Mononuclear cell (primary cell): ENCODE results near the gene ZNF618. TPM values are rescaled to one million over a fixed set of nuclear protein-coding genes. Genes with fewer than 3 reads are reported as not detected.

Experiments
- H3K27me3 ChIP-seq: 2 replicates; pipeline ENCODE4 v1.6.0; 2011; ENCODE audit warnings: low read length, control low read depth; ENCODE audit not compliant: insufficient read depth
- H3K4me1 ChIP-seq: 2 replicates; pipeline ENCODE4 v1.5.1; 2011; ENCODE audit warnings: mild to moderate bottlenecking, low read length, control low read depth; ENCODE audit not compliant: insufficient read depth
- H3K4me3 ChIP-seq: 2 replicates; pipeline ENCODE4 v1.5.1; 2011; ENCODE audit warnings: mild to moderate bottlenecking, low read length, moderate library complexity
- H3K9me3 ChIP-seq: 2 replicates; pipeline ENCODE4 v1.5.1; 2011; ENCODE audit warnings: low read depth, mild to moderate bottlenecking, control low read depth, low read length
- total RNA-seq: library from RNA; depleted of rRNA; stranded (reverse); fragments of >200 nt; gene quantifications from one replicate; pipeline ENCODE4 v1.2.3, GENCODE V29; 2012

ZNF618 gene
- total RNA-seq, 1 donor, result 0.94 TPM

DNA sequence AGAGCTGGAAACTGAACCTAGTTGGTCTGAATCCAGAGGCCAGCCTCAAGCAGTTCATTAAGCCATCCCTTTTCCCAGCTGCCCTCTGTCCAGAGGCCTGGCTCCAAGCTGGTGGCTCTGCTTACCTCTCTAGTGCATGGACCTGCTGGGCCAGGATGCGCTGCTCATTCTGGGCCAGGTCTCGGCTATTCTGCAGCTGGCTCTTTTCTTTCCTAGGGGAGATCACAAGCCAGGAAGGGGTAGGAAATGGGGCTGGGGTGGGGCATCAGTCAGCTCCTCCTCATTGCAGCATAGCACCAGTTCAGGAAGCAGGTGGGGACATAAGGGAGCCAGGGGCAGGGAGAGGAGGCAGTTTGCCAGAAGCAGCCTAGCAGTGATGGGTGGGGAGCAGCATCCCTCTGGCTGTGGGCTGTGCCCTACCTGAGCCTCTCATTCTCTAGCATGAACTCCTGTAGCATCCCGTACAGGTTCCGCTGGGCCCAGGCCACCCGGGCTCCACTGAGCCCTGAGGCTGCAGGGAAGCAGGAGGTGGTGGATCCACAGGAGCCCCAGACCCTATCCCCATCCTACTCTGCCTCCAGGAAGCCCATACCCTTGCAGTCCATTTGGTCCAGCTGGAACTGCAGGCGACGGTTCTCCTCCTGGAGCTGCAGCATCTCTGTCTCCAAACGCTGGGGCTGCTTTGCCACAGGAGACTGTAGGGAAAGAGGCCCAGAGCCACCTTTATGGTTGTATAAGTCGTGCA is 217.8 kb downstream of the ZNF618 start:
- Histone ChIP-seq H3K9me3 (no peaks in the 10 kb centered on the region), H3K27me3 (peaks cover 8% of the 10 kb centered on the region)

GRCh38 chr9:114094971-114095370 is 218.9 kb downstream of the ZNF618 start:
- peaks cover 8% of the 10 kb centered on the region for H3K27me3 ChIP-seq
- no peak overlapping the region for H3K4me3 ChIP-seq
- H3K4me1 ChIP-seq, result peaks cover 6% of the 10 kb centered on the region
- H3K9me3 ChIP-seq, result no peaks in the 10 kb centered on the region

More for the DNA sequence above, 217.8 kb downstream of the ZNF618 start:
- Histone ChIP-seq H3K4me3 (no peak overlapping the region), H3K4me1 (peaks cover 6% of the 10 kb centered on the region)

DNA sequence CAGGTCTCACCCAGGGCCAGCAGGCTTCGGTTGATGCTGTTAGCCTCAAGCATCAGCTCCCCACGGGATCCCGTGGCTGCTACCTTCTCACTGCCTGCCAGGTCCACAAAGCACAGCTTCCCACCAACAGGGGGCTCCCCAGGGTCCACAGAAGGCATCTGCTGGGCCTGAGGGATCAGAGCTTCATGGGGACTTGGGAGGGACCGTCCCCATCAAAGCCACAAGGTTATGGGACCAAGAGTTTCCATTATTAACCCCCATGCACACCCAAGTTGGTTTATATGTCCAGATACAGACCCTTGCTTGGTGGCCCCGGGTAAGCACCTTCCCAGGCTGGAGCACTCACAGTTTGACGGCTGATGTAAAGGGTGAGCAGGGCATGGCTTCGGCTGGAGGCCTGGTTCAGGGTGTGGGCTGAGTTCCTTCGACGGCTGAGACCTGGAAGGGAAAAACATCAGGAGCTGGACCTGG is 220.0 kb downstream of the ZNF618 start:
- no peaks in the 10 kb centered on the region for H3K9me3 ChIP-seq
- H3K27me3 ChIP-seq, result peaks cover 8% of the 10 kb centered on the region
- H3K4me3 ChIP-seq, result no peak overlapping the region
- peaks cover 6% of the 10 kb centered on the region for H3K4me1 ChIP-seq

DNA sequence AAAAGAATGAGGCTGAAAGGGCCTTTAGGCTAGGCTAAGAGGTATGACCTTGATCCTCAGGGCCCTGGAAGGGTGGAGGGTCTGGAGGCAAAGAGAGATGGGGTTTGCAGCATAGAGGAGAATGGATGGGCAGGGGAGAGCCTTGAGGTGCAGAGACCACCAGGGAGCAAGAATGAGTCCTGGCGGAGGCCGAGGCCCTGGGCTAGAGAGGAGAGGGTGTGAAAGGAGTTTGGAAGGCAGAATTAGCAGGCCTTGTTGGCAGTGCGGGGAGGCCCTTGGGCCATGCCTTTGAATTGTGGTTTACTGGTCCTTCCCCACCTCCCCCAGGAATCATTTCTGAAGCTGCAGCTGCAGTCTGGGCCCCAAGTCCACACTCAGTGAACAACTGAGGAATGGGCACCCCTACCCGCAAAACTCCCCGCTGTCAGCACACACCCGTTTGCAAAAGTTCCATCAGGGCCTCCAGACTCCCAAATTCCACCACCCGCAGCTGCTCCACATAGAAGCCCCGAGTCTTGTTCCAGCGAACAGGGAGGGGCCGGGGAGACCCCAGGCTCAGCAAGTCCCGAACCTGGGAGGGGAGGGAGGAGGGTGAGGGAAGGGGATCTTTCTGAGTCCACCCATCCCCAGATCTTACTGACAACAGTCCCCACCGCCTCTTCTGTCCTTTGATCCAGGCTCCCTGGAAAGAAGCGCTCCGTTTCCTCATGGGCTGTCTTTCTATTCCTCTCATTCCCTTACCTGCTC is 220.9 kb downstream of the ZNF618 start:
- Histone ChIP-seq H3K9me3 (no peaks in the 10 kb centered on the region), H3K27me3 (peaks cover 8% of the 10 kb centered on the region), H3K4me3 (no peak overlapping the region), H3K4me1 (peaks cover 6% of the 10 kb centered on the region)

- Histone ChIP-seq H3K4me1 (peaks cover 6% of the 10 kb centered on the region), H3K4me3 (no peak overlapping the region), H3K27me3 (peaks cover 8% of the 10 kb centered on the region), H3K9me3 (no peaks in the 10 kb centered on the region)
These were observed 221.5 kb downstream of the ZNF618 start for GRCh38 chr9:114097613-114098020.

DNA sequence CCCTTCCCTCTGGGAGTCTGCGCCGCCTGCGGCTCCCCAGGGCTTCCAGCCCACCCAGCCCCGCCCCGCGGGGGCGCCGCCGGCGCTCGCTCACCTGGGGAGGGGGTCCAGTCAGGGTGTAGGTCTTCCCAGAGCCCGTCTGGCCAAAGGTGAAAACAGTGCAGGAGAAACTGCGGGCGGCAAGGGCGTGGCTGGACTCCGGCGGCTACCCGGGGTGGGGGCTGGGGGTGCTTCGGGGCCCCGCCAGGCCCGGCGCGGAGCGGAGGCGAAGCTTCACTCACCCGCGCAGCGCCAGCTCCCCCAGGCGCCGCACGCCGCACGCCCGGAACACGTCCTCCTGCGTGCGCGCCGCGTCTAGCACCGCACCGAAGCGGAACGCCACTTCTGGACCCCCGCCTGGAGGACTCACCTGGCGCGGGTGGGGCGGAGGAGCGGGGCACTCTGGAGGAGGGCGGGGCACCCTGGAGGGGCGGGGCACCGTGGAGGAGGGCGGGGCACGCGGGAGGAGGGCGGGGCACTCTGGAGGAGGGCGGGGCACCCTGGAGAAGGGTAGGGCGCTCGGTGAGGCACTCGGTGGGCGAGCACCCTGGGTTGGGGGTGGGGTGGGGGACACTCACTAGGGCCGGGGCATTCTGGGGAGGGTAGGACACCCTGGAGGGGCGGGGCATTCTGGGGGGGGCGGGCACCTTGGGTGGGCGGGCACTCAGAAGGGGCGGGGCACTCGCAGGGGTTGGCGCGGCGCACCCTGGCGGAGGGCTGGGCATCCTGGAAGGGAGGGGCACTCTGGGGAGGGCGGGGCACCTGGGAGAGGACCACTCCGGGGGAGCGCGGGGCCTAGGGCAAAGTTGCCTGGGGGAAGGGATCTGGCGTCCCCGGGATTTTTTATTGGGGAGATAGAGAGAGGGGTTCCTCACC is 222.2 kb downstream of the ZNF618 start:
- H3K4me1 ChIP-seq, result peaks cover 6% of the 10 kb centered on the region
- no peak overlapping the region for H3K4me3 ChIP-seq
- H3K27me3 ChIP-seq, result peaks cover 8% of the 10 kb centered on the region
- H3K9me3 ChIP-seq, result no peaks in the 10 kb centered on the region

- peaks cover 8% of the 10 kb centered on the region for H3K27me3 ChIP-seq
- H3K9me3 ChIP-seq, result no peaks in the 10 kb centered on the region
- H3K4me3 ChIP-seq, result no peak within 1 kb of the TSS
- peaks cover 6% of the 10 kb centered on the region for H3K4me1 ChIP-seq
These were observed 223.0 kb downstream of the ZNF618 start, which contains the start of gene KIF12 for GRCh38 chr9:114098936-114099668. Gene KIF12 (minus strand): TSS chr9:114099292. CDS start chr9:114099276, 16 bp downstream.

DNA sequence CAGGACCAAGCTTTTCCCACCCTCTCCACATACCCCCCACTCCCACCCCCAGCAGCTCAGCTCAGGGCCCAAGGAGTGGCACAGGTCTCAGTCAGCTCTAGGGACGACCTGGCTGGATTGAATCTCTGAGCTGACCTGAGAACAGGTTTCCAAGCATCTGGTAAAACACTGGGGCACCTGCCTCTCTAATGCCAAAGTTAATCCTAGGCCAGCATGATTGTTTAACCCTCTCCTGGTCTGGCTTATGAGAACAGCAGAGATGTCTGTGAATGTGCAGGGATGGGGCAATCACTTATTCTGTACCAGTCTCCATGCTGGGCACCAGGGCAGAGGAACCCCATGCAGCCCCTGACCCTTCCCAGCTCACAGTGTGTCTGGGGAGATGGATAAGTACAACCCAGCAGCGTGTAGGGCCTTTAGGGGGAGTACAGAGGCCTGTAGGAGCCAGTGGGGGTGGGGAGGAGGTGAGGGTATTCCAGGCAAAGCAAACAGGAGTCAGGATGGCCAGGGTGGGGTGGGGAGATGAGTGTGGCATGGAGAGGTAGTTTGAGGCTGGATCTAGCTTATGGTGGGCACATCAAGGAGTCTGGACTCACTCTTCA is 223.7 kb downstream of the ZNF618 start:
- Histone ChIP-seq H3K4me3 (no peak overlapping the region), H3K4me1 (peaks cover 6% of the 10 kb centered on the region), H3K9me3 (no peaks in the 10 kb centered on the region), H3K27me3 (peaks cover 8% of the 10 kb centered on the region)

GRCh38 chr9:114100536-114100935 is 224.4 kb downstream of the ZNF618 start:
- H3K4me1 ChIP-seq, result peaks cover 6% of the 10 kb centered on the region

DNA sequence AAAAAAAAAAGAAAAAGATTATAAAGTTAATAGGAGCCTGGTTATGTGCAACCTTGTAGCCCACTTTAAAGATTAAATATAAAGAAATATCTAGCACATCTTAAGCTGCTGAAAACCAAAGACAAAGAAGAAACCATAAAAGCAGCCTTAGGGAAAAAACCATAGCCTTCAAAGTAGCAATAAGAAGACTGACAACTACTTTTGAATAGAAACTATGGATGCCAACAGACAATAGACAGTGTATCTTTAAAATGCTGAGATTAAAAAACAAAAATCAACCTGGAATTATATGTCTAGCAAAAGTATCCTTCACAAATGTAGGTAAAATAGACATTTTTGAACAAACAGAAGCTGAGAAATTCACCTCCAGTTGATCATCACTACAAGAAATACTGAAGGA is 226.4 kb downstream of the ZNF618 start:
- Histone ChIP-seq H3K4me1 (peaks cover 6% of the 10 kb centered on the region), H3K9me3 (no peaks in the 10 kb centered on the region), H3K4me3 (no peak overlapping the region), H3K27me3 (peaks cover 11% of the 10 kb centered on the region)

More at GRCh38 chr9:114100536-114100935, 224.4 kb downstream of the ZNF618 start:
- H3K9me3 ChIP-seq, result no peaks in the 10 kb centered on the region
- H3K27me3 ChIP-seq, result peaks cover 13% of the 10 kb centered on the region
- H3K4me3 ChIP-seq, result no peak overlapping the region

DNA sequence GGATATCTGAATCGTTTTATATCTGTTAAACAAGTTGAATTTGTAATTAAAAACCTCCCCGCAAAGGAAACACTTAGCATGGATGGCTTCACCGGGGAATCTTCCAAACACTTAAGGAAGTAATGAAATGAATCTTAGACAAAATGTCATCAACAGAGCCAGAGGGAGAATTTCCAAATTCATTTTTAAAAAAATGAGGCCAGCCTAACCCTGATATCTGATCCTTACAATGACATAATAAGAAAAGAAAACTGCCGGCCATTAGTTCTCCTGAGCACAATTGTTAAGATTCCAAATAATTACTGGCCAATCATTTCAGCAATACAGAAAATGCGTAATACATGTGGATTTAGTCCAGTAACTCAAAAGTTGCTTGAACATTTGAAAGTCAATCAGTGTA is 229.1 kb downstream of the ZNF618 start:
- Histone ChIP-seq H3K4me3 (no peak overlapping the region), H3K9me3 (no peaks in the 10 kb centered on the region), H3K4me1 (no peaks in the 10 kb centered on the region), H3K27me3 (peaks cover 5% of the 10 kb centered on the region)
